C4-2B (cell line): ENCODE measurements around the gene PIGL.
"Not testable (repeated sequence)": the region's sequence is repeated elsewhere in the genome, so short reads cannot be mapped to it uniquely, and the experiment has no call there.

ENCODE experiments used
- H3K27ac ChIP-seq: fragments of 450-650 bp; 2 replicates; pipeline ENCODE4 v1.5.1; 2017
- ZFX ChIP-seq: fragments of 450-650 bp; IDR thresholded peaks from 2 replicates; pipeline ENCODE4 v1.6.1; 2017
- TF ChIP-seq, protein P1 (sequence below): fragments of 450-650 bp; conservative IDR thresholded peaks from 2 replicates; pipeline ENCODE4 v1.5.1; 2017; ENCODE audit warnings: mild to moderate bottlenecking

Gene PIGL

DNA sequence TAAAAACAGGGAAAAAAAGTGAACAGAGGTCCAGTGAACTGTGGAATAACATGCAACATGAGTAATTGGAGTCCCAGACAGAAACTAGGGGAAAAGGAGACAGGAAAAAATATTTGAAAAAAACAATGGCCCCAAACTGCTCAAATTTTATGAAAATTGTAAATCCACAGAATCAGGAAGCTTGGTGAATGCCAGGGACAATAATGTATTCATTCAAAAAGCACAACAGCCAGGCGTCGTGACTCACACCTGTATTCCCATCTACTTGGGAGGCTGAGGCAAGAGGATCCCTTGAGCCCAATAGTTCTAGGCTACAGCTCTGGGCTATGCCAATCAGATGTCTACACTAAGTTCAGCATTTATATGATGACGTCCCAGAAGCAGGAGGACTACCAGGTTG is 25.4 kb upstream of the PIGL start:
- no peak overlapping the region for H3K27ac ChIP-seq
- TF ChIP-seq, protein P1, sequence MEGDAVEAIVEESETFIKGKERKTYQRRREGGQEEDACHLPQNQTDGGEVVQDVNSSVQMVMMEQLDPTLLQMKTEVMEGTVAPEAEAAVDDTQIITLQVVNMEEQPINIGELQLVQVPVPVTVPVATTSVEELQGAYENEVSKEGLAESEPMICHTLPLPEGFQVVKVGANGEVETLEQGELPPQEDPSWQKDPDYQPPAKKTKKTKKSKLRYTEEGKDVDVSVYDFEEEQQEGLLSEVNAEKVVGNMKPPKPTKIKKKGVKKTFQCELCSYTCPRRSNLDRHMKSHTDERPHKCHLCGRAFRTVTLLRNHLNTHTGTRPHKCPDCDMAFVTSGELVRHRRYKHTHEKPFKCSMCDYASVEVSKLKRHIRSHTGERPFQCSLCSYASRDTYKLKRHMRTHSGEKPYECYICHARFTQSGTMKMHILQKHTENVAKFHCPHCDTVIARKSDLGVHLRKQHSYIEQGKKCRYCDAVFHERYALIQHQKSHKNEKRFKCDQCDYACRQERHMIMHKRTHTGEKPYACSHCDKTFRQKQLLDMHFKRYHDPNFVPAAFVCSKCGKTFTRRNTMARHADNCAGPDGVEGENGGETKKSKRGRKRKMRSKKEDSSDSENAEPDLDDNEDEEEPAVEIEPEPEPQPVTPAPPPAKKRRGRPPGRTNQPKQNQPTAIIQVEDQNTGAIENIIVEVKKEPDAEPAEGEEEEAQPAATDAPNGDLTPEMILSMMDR: no peak
- TF ChIP-seq ZFX: no peak

DNA sequence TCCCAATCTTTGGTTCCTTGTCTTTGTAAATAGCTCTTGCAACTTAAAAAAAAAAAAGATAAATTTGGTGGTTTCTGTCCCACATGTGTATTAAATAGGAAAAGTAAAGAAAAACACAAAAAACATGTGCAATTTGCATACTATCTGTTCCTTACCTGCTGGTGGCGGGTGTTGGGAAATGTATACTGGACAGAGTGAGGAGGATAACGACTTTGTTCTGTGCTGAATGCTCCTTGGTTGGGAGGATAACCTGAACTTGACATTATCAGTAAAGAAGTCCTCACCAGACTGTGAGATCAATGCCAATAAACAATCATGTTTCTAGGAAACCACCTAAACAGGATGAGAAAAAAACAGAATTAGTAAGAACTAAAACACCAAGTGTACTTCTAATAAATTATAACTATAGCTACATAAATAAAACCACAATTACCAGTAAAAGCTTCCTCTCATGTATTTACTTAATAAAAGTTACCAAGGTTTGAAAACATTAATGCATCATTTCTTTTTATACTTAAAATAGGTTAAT is 22.6 kb upstream of the PIGL start:
- H3K27ac ChIP-seq: not testable (repeated sequence)

DNA sequence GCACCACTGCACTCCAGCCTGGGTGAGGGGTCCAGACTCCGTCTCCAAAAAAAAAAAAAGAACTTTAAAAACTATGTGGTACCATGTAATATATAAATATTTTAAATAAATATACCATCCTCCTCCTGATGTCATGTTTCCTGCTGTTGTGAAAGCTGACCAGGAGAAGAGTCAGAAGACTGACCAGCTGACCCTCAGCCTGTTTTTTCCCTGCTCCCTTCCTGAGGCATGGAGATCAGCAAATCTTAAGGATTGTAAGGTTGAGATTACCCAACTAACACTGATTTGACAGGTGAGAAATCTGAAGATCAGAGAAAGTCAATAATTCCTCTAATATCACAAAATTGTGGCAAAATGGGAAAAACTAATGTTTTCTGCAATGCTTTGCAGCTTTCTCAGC is 19.7 kb upstream of the PIGL start:
- TF ChIP-seq ZFX: no peak
- TF ChIP-seq, protein P1: no peak
- H3K27ac ChIP-seq: no peak overlapping the region

DNA sequence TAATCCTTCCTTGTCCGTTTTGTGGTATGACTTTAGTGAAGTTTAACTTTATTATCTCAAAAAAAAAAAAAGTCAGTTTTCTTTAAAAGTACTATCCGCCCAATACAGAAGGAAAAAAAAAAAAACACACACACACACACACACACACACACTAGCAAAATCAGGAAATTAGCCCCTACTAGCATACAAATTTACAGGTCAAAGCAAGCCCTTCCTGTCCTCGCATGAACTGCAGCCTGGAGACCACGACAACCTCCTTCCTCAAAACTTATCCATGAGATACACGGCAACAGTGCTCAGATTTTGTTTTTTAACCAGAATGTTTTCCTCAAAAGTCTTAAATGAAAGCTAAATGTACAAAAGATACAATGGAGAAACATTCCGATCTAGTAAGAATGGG is 17.9 kb upstream of the PIGL start:
- H3K27ac ChIP-seq: no peak overlapping the region
- no peak for TF ChIP-seq ZFX
- TF ChIP-seq, protein P1: no peak

DNA sequence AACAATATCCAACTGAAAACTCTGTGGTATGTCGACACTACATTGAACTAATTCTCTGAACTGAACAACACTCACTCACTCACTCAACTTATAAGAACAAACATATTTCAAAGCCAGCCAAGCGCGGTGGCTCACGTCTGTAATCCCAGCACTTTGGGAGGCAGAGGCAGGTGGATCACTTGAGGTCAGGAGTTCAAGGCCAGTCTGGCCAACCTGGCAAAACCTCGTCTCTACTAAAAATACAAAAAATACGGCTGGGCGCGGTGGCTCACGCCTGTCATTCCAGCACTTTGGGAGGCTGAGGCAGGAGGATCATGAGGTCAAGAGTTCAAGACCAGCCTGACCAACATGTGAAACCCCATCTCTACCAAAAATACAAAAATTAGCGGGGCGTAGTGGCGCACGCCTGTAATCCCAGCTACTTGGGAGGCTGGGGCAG is 15.3 kb upstream of the PIGL start:
- not testable (repeated sequence) for H3K27ac ChIP-seq

DNA sequence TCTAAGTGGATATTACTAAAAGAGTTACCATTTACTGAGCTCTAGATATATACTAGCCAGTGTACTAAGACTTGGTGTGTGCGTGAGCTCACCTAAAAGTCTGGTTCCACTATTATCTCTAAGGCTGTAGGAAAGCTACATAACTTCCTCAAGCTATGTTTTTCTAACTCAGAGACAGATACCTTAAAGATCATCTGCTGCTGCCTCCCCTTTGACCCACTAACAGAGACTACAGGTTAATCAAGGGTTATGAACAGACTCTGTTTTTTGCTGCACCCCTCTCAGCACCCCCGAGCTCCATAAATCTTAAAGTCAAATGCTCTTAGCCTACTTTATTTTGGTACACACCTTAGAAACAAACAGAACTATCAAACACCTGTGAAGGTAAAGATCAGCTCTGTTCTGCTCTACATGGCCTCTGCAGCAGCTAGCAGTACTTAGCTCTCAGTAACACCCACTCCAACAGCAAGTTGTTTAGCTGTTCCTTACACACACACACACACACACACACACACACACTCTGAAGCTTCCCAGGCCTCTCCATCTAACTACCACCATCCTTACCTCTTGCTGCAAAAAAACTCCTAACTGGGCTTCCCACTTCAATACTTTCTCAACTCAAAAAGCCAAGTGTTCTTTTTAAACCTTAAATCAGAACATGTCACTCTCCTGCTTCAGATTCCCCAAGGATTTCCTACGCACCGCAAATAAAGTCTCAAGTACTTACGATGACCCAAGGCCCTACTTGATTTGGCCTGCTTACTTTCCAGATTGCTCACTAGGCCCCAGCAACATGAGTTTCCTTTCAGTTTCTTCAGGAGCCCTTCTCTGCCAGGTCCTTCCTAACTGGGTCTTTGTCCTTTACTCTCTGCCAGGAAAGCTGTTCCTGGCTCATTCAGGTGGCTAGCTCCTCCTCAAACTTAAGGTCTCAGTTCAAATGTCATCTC is 14.2 kb upstream of the PIGL start:
- H3K27ac ChIP-seq: not testable (repeated sequence)

DNA sequence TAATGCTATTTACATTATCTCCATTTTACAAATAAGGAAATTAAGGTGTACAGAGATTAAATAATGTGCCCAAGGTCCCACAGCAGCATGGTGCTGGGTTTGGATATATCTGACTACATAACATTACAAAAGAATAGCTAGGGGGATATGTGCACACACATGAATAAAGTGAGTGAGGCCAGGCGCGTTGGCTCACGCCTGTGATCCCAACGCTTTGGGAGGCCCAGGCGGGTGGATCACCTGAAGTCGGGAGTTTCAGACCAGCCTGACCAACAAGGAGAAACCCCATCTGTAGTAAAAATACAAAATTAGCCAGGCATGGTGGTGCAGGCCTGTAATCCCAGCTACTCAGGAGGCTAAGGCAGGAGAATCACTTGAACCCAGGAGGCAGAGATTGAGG is 12.2 kb upstream of the PIGL start:
- peak overlapping the region; percentile 55 for H3K27ac ChIP-seq

DNA sequence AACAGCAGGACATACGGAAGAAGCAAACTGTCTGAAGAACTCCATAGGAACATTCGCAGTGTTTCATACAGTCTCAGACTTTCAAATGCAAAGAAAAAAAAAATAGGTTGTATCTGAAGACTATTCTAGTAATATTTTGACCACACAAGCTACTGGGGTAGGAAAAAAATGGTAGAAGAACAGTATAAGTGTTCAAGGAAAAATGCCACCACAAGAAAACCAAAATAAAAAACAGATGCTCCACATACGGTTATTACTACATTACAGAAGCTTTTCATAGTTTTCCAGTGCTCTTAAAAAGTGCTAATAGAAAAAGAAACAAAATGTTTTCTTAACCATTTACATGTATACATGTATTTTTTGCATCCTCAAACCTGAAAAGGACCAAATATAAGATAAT is 5.4 kb upstream of the PIGL start:
- H3K27ac ChIP-seq: no peak overlapping the region; the same call in 1 of the 2 replicates
- TF ChIP-seq, protein P1: no peak
- no peak for TF ChIP-seq ZFX

DNA sequence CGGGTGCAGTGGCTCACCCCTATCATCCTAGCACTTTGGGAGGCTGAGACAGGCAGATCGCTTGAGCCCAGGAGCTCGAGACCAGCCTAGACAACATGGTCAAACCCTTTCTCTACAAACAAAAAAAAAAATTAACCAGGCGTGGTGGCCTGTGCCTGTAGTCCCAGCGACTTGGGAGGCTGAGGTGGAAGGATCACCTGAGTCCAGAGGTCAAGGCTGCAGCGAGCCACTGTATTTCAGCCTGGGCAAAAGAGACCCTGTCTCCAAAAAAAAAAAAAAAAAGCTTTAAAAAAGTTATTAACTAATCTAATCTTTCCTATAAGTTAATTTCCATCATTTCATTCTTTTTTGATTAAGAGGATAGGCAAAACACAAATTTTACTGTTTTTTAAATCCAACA is 4.2 kb upstream of the PIGL start:
- H3K27ac ChIP-seq: peak overlapping the region; percentile 75
- TF ChIP-seq ZFX: no peak
- TF ChIP-seq, protein P1: no peak
